ENCODE data around the gene JAK1.

JAK1 gene

DNA sequence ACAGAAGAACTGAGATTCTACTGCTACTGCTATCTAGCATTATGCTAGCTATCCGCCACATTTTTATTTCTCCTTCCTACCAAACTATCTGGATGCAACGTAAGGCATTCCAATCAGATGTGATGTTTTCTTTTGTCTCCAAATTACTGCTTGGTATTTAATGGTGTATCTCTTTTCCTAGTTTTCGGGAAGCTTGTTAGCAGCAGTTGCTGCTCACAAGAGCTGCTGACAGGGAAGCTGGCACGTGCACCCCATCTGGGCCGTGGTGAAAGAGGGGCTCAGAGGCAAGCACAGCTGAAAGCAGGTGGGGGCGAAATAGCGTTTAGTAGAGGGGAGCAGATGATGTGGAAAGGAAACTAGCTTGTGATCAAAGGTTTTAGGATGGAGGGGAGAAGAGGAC lies 57.3 kb downstream of the JAK1 start:
- TF ChIP-seq, protein P1, sequence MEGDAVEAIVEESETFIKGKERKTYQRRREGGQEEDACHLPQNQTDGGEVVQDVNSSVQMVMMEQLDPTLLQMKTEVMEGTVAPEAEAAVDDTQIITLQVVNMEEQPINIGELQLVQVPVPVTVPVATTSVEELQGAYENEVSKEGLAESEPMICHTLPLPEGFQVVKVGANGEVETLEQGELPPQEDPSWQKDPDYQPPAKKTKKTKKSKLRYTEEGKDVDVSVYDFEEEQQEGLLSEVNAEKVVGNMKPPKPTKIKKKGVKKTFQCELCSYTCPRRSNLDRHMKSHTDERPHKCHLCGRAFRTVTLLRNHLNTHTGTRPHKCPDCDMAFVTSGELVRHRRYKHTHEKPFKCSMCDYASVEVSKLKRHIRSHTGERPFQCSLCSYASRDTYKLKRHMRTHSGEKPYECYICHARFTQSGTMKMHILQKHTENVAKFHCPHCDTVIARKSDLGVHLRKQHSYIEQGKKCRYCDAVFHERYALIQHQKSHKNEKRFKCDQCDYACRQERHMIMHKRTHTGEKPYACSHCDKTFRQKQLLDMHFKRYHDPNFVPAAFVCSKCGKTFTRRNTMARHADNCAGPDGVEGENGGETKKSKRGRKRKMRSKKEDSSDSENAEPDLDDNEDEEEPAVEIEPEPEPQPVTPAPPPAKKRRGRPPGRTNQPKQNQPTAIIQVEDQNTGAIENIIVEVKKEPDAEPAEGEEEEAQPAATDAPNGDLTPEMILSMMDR (conservative IDR thresholded peaks at IDR 0.05; ENCODE audit: low read length) = no peak
- TF ChIP-seq EZH2phosphoT487 (IDR thresholded peaks at IDR 0.05; ENCODE audit: borderline replicate concordance) = no peak

DNA sequence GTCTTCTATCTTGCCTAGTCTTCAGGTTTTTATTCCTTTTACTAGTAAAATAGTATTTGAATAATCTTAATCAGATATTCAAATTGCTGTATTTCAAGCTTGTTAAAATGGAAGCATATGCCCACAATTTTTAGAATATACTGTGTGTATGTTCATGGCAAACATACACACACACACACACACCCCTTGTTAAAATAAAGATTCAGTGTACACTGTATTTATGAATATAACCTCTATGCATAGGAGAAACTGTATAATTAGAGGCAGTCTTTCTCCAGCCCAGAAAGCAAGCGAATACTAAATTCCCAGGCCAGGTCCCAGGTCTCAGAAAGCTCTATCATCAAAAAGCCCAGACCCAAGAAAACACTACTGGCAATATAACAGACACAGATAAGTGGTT lies 57.8 kb downstream of the JAK1 start:
- H3K27me3 ChIP-seq (ENCODE audit: insufficient read depth, low read length, poor library complexity, severe bottlenecking) = no peaks in the 10 kb centered on the region
- no peaks in the 10 kb centered on the region for H3K9me3 ChIP-seq (ENCODE audit: insufficient read depth, low read depth, low read length)
- peaks cover 9% of the 10 kb centered on the region for H3K4me1 ChIP-seq (ENCODE audit: insufficient read depth, low read length, poor library complexity, severe bottlenecking)
- no peak overlapping the region for H3K4me2 ChIP-seq (ENCODE audit: low read depth, low read length, poor library complexity, severe bottlenecking)
- TF ChIP-seq EZH2phosphoT487 (IDR thresholded peaks at IDR 0.05; ENCODE audit: borderline replicate concordance) = no peak
- TF ChIP-seq, protein P1 (conservative IDR thresholded peaks at IDR 0.05; ENCODE audit: low read length) = no peak
- H3K4me3 ChIP-seq (ENCODE audit: low read length, poor library complexity, severe bottlenecking) = no peak overlapping the region
- H3K9ac ChIP-seq (ENCODE audit: low read depth, low read length, poor library complexity, severe bottlenecking) = no peak overlapping the region
- H2AFZ ChIP-seq (ENCODE audit: low read length) = no peak overlapping the region
- H3K9me2 ChIP-seq (replicated peaks; ENCODE audit: low read depth, low read length) = no peaks in the 10 kb centered on the region
- no peaks in the 10 kb centered on the region for H3K36me3 ChIP-seq (ENCODE audit: insufficient read depth, low read length)
- no peaks in the 10 kb centered on the region for H3F3A ChIP-seq (ENCODE audit: low read depth)
- peaks cover 54% of the 10 kb centered on the region for H4K20me1 ChIP-seq (ENCODE audit: insufficient read depth, low read length, poor library complexity, severe bottlenecking)
- H3K79me2 ChIP-seq (ENCODE audit: insufficient read depth, low read length) = peaks cover 97% of the 10 kb centered on the region

More for the DNA sequence above, 57.3 kb downstream of the JAK1 start:
- no peaks in the 10 kb centered on the region for H3K36me3 ChIP-seq (ENCODE audit: insufficient read depth, low read length)
- H4K20me1 ChIP-seq (ENCODE audit: insufficient read depth, low read length, poor library complexity, severe bottlenecking) = peaks cover 50% of the 10 kb centered on the region
- no peak overlapping the region for H3K4me2 ChIP-seq (ENCODE audit: low read depth, low read length, poor library complexity, severe bottlenecking)
- no peak overlapping the region for H3K9ac ChIP-seq (ENCODE audit: low read depth, low read length, poor library complexity, severe bottlenecking)
- no peak overlapping the region for H3K4me3 ChIP-seq (ENCODE audit: low read length, poor library complexity, severe bottlenecking)
- no peak overlapping the region for H2AFZ ChIP-seq (ENCODE audit: low read length)
- H3F3A ChIP-seq (ENCODE audit: low read depth) = no peaks in the 10 kb centered on the region
- no peaks in the 10 kb centered on the region for H3K27me3 ChIP-seq (ENCODE audit: insufficient read depth, low read length, poor library complexity, severe bottlenecking)
- peaks cover 14% of the 10 kb centered on the region for H3K4me1 ChIP-seq (ENCODE audit: insufficient read depth, low read length, poor library complexity, severe bottlenecking)
- H3K9me2 ChIP-seq (replicated peaks; ENCODE audit: low read depth, low read length) = no peaks in the 10 kb centered on the region
- no peaks in the 10 kb centered on the region for H3K9me3 ChIP-seq (ENCODE audit: insufficient read depth, low read depth, low read length)
- peaks cover 96% of the 10 kb centered on the region for H3K79me2 ChIP-seq (ENCODE audit: insufficient read depth, low read length)

DNA sequence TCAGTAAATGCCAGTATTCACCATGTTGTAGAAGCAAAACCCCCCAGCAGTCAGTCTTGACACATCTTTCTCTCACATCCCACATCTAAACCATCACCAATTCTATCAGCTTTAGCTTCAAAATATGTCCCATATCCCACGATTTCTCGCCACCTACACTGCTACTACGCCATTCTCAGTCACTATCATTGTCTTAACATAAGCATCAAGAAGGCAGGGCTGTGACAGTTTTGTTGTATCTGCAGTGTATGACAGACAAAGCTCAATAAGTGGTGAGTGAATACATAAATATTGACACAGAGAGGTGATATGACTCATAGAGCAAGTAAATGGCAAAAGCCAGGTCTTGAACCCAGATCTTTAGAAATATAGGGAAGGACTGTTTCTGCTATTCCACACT lies 59.9 kb downstream of the JAK1 start:
- TF ChIP-seq, protein P1 (conservative IDR thresholded peaks at IDR 0.05; ENCODE audit: low read length) = no peak
- no peak for TF ChIP-seq EZH2phosphoT487 (IDR thresholded peaks at IDR 0.05; ENCODE audit: borderline replicate concordance)
- H3K4me3 ChIP-seq (ENCODE audit: low read length, poor library complexity, severe bottlenecking) = no peak overlapping the region

More for the DNA sequence above, 59.9 kb downstream of the JAK1 start:
- H3K9ac ChIP-seq (ENCODE audit: low read depth, low read length, poor library complexity, severe bottlenecking) = no peak overlapping the region
- H3K4me1 ChIP-seq (ENCODE audit: insufficient read depth, low read length, poor library complexity, severe bottlenecking) = peaks cover 5% of the 10 kb centered on the region
- no peaks in the 10 kb centered on the region for H3K9me2 ChIP-seq (replicated peaks; ENCODE audit: low read depth, low read length)
- H3K36me3 ChIP-seq (ENCODE audit: insufficient read depth, low read length) = no peaks in the 10 kb centered on the region
- no peaks in the 10 kb centered on the region for H3K27me3 ChIP-seq (ENCODE audit: insufficient read depth, low read length, poor library complexity, severe bottlenecking)
- H2AFZ ChIP-seq (ENCODE audit: low read length) = no peak overlapping the region
- no peak overlapping the region for H3K4me2 ChIP-seq (ENCODE audit: low read depth, low read length, poor library complexity, severe bottlenecking)
- H3K79me2 ChIP-seq (ENCODE audit: insufficient read depth, low read length) = peaks cover 98% of the 10 kb centered on the region
- no peaks in the 10 kb centered on the region for H3K9me3 ChIP-seq (ENCODE audit: insufficient read depth, low read depth, low read length)
- peaks cover 48% of the 10 kb centered on the region for H4K20me1 ChIP-seq (ENCODE audit: insufficient read depth, low read length, poor library complexity, severe bottlenecking)
- H3F3A ChIP-seq (ENCODE audit: low read depth) = no peaks in the 10 kb centered on the region

Measured in Loucy (cell line).